Activated B cell treated with CpG ODN at 0.5 μM for 24 hours (primary cell): Measurements from ENCODE around the gene BABAM2. TPM values are rescaled to one million over a fixed set of nuclear protein-coding genes. Genes with fewer than 3 reads are reported as not detected.

Experiments
- ATAC-seq: fragments of 200-7000 bp; cut with Tn5 transposase; one replicate; pipeline ENCODE4 v1.10.0; 2021; ENCODE audit warnings: low read depth, mild to moderate bottlenecking, moderate library complexity
- CTCF ChIA-PET: fragments of 350-600 bp; sonication (Branson Sonifier 250); formaldehyde crosslinking; loops from one replicate; lab custom pipeline; 2021; ENCODE audit warnings: antibody characterized with exemption; lab: Charles Lee
- POLR2A ChIA-PET: fragments of 350-600 bp; sonication (Branson Sonifier 250); formaldehyde crosslinking; loops from one replicate; lab custom pipeline; 2021; ENCODE audit warnings: antibody characterized with exemption; lab: Charles Lee
- DNase-seq: peaks from one replicate; pipeline ENCODE4 v3.0.0; 2022
- H3K27ac Mint-ChIP-seq: one replicate; pipeline ENCODE4 v1.8.0; 2020; ENCODE audit warnings: mixed read lengths
- H3K27me3 Mint-ChIP-seq: one replicate; pipeline ENCODE4 v1.8.0; 2021; ENCODE audit warnings: mixed read lengths
- H3K36me3 Mint-ChIP-seq: one replicate; pipeline ENCODE4 v1.8.0; 2021; ENCODE audit warnings: low read depth, mixed read lengths
- H3K4me1 Mint-ChIP-seq: one replicate; pipeline ENCODE4 v1.8.0; 2021; ENCODE audit warnings: mixed read lengths
- H3K4me3 Mint-ChIP-seq: one replicate; pipeline ENCODE4 v1.8.0; 2020; ENCODE audit warnings: mild to moderate bottlenecking, mixed read lengths
- H3K9me3 Mint-ChIP-seq: one replicate; pipeline ENCODE4 v1.8.0; 2020; ENCODE audit warnings: mixed read lengths
- intact Hi-C: fragments of 100-400 bp; cut with micrococcal nuclease; formaldehyde crosslinking; loops from one replicate; pipeline ENCODE4 v1.15.1; 2024
- total RNA-seq: library from RNA; stranded (reverse); gene quantifications from 2 replicates; pipeline ENCODE4 v1.2.3, GENCODE V29; 2022
- TF ChIP-seq, protein P1 (sequence below): fragments of 200-600 bp; IDR thresholded peaks from one replicate; pipeline ENCODE4 v1.8.0; 2022; ENCODE audit warnings: antibody characterized with exemption, mild to moderate bottlenecking

BABAM2 gene
- total RNA-seq, 1 donor from 2014 or later = 55.6 TPM

DNA sequence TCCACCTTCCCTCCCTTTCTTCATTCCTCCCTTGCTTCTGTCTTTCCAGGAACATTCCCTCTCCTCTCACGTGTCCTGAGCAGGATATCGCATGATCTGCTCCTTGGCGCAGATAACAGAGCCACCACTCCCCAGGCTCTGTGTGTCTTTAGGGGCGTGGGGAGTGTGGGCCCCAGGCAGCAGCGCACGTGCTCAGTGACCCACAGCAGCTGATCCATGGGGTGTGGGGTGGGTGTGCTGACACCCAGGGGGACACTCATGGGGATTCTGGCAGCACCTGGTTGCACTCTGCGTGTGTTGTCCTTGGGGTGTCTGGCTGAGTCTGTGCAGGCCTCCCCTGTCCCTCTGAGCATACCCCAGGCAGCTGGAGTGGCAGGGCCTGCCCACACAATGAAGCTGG, 492.2 kb downstream of the BABAM2 start:
- H3K27me3 Mint-ChIP-seq = no peaks in the 10 kb centered on the region
- no peak overlapping the region for H3K27ac Mint-ChIP-seq
- DNase-seq (no peak), ATAC-seq (no peak)
- TF ChIP-seq, protein P1, sequence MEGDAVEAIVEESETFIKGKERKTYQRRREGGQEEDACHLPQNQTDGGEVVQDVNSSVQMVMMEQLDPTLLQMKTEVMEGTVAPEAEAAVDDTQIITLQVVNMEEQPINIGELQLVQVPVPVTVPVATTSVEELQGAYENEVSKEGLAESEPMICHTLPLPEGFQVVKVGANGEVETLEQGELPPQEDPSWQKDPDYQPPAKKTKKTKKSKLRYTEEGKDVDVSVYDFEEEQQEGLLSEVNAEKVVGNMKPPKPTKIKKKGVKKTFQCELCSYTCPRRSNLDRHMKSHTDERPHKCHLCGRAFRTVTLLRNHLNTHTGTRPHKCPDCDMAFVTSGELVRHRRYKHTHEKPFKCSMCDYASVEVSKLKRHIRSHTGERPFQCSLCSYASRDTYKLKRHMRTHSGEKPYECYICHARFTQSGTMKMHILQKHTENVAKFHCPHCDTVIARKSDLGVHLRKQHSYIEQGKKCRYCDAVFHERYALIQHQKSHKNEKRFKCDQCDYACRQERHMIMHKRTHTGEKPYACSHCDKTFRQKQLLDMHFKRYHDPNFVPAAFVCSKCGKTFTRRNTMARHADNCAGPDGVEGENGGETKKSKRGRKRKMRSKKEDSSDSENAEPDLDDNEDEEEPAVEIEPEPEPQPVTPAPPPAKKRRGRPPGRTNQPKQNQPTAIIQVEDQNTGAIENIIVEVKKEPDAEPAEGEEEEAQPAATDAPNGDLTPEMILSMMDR = no peak
- H3K4me1 Mint-ChIP-seq = peaks cover 8% of the 10 kb centered on the region
- ChIA-PET POLR2A (no interaction called here), CTCF (no interaction called here)
- intact Hi-C loops = no loop called here
- H3K9me3 Mint-ChIP-seq = no peaks in the 10 kb centered on the region
- no peaks in the 10 kb centered on the region for H3K36me3 Mint-ChIP-seq
- no peak overlapping the region for H3K4me3 Mint-ChIP-seq

DNA sequence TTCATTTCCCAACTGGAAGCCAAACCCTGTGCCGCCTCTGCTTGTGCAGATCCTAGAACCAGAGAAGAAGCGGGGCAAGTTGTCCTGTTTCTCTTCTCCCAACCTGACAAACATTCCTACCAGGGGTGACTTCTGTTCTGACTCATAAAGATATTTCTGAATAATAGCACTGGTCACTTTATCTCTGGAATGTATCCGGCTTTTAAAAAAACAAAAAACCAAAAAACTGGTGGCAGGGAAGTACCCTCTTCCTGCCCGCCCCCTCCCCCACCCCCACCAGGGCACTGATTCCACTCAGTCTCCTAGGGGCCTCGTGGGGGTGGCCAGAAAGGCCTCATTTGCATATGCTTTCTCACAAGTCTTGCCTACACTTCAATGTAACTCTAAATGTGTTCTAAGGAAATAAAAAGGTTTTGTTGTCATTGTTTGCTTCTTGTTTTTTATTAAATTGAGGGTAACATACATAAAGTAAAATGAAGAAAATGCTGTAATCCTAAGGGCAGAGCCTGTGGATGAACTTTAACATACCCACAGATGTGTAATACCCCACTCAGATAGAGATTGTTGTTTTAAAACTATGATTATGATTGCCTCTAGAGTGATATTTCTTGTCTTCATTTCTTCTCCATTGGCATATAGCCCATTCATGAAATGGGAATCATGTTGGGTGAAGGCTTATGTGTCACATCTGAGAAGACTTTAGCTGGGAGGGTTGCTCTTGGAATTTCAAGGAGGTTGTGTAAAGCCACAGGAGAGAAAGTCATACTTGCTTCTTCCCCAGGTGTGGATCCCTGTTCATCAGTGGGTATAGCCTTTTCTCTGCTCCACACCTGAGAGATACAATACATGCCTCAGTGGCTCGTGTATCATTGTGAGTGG, 496.8 kb downstream of the BABAM2 start:
- H3K4me3 Mint-ChIP-seq = no peak overlapping the region
- intact Hi-C loops = no loop called here
- ChIA-PET CTCF (interaction anchor here (0.6 kb wide), 1 partner anchor 342 kb away, joined by 3 read pairs; no protein-coding TSS in a partner anchor), POLR2A (no interaction called here)
- ATAC-seq (no peak), DNase-seq (no peak)
- H3K27me3 Mint-ChIP-seq = peaks cover 5% of the 10 kb centered on the region
- H3K4me1 Mint-ChIP-seq = peaks cover 15% of the 10 kb centered on the region
- H3K9me3 Mint-ChIP-seq = no peaks in the 10 kb centered on the region
- TF ChIP-seq, protein P1 = no peak
- H3K27ac Mint-ChIP-seq = no peak overlapping the region
- H3K36me3 Mint-ChIP-seq = no peaks in the 10 kb centered on the region

Other genes with a start within 250 kb of the BABAM2 start
- gene SUPT7L, start 227.1 kb upstream of the BABAM2 start, total RNA-seq = 28.1 and 30.9 TPM in 2 replicates
- 21.4 and 22.0 TPM in 2 replicates for gene SLC4A1AP, start 226.8 kb upstream of the BABAM2 start, total RNA-seq
- gene MRPL33, start 119.0 kb upstream of the BABAM2 start, total RNA-seq = 24.6 and 27.4 TPM in 2 replicates
- 2.5 and 3.1 TPM in 2 replicates for gene RBKS, start 342 bp upstream of the BABAM2 start, total RNA-seq